HG03025 (cell line): ENCODE data around the gene CD33.
"Not testable (repeated sequence)": the region's sequence is repeated elsewhere in the genome, so short reads cannot be mapped to it uniquely, and the experiment has no call there.

Experiments used
- ATAC-seq: cut with Tn5 transposase; IDR thresholded peaks from one replicate; pipeline ENCODE4 v1.9.1; 2021; ENCODE audit warnings: mild to moderate bottlenecking, moderate library complexity; ENCODE audit not compliant: unreplicated experiment, low FRiP score

The CD33 gene

DNA sequence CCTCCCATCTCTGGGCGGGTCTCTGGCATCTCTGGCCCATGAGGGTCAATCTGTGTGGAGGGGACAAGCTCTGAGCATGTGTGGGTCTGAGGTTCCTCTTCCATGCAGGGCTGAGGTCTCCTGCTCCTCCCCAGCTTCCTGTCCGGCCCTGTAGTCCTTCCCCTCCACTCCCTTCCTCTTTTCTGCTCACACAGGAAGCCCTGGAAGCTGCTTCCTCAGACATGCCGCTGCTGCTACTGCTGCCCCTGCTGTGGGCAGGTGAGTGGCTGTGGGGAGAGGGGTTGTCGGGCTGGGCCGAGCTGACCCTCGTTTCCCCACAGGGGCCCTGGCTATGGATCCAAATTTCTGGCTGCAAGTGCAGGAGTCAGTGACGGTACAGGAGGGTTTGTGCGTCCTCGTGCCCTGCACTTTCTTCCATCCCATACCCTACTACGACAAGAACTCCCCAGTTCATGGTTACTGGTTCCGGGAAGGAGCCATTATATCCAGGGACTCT is at the start of gene CD33:
Gene CD33 (plus strand): TSS at position 183 of the 496 bp plus-strand sequence. CDS start 39 bp downstream, at position 222.
- ATAC-seq, result not testable (repeated sequence)

DNA sequence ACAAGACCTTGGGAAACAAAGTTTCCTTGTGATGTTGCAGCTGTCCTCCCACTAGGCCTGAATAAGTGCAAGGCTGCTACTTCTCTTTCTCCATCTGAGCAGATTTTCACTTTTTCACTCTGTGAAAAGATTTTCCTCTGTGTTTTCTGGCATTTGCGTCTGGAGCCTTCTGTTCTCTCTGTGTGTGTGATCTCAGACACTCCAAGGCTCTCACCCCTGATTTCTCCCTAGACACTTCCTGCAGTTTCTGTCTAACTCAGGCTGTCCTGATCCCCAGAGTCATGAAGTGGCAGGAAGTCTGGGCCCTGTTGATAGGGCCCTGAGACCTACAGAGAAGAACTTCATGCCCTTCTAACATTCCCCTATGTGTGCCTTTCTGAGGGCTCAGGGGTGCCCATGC is 45.6 kb upstream of the CD33 start:
- no peak for ATAC-seq

DNA sequence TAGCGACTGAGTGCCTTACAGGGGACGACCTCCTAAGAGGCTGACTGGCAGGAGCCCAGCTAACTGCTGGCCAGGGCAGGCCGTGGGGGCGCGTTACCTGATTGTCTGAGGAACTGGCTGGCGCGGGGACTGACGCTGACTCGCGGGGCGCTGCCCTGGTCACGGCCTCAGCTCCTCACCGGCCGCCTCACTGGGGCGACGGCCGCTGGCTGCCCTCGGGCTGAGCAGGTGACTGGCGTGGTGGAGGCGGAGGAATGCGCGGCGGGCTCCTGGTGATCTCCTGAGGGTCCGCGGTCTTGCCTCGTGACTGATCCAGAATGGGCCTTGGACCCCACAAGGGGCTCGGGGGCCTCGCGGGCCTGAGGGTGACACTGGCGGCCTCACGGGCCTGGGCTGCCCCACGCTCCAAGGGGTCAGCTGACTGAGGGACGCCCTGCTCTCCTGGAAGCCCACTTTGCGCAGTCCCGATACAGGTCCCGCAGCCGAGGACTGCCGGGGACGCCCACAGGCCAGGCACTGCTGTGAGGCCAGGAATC is 43.4 kb upstream of the CD33 start:
- ATAC-seq, result no peak

DNA sequence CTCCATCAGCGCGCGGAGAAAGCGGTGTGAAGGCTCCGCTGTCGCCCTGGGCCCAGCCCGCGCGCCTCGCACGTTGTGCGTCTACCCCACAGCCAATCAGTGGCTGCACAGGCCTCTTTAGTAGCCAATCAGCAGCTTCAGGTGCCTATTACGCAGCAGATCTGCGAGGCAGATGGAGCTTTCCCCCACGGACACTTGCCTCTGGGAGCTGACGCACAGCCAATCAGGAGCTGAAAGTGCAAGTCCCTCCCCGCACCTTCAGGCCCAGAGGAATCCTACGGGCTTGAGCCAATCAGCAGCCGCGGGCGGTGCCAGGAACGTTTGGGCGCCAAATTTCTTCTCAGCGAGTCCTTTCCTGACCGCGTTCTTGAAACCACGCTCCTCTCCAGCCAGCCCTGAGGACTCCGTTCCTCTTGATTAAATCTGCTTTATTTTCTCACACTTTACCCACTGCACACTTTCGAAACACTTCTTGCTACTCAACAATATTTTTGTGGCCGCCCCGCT is 42.9 kb upstream of the CD33 start:
- ATAC-seq, result no peak

DNA sequence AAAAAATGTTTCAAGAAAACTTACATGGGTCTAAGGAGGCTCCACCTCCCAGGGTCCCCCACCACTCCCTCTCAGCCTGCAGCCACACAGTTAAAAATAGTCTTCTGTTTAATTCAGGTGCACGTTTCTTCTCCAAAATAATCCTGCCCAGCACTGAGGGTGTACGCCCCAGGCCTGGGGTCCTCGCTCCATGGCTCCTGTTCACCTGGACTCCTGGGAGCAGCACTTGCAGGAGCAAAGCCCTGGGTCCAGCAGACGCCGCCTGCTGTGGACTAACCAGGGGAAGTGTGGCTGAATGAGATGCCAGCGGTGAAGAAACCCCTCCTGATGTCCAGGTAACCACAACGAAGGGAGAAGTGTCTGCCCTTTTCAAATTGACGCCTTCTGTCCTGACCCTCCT is 41.3 kb upstream of the CD33 start:
- ATAC-seq, result no peak

DNA sequence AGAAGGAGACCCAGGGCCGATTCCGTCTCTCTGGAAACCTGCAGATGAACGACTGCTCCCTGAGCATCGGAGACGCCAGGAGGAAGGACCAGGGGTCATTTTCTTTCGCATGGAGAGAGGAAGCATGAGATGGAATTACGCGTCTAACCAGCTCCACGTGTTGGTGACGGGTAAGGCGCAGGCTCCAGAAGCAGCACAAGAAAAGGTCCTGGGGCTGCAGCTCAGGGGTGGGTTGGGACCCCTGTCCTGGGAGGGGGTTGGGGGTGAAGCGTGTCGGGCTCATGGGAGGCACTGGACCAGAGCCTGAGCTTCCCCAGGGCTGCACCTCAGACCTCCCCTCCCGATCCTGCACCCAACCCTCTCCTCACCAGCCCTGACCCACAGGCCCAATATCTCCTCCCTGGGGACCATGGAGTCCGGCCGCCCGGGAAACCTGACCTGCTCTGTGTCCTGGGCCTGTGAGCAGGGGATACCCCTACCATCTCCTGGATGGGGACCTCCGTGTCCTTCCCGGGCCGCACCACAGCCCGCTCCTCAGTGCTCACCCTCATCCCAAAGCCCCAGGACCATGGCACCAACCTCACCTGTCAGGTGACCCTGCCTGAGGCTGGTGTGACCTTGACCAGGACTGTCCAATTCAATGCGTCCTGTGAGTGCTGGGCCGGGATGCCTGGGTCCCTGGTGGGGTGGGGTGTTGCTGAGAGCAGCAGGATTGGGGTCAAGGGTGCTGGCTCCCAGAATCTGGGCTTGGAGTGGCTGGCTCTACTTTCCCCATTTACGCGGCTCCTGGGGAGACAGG is 39.6 kb upstream of the CD33 start:
- ATAC-seq, result no peak

DNA sequence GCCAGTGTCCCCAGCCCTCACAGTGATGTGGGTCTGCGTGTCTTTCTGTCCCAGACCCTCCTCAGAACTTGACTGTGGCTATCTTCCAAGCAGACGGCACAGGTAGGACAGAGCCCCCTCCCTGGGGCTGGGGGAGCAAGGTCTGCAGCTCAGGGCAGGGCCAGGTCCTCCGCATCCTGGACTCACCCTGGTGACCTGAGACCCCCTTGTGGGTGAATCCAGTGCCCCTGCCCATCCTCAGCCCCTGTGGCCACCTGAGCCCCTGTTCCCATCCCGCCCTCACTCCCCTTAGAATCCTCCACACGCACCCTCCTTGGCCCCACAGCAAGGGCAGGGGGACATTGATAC is 39.0 kb upstream of the CD33 start:
- no peak for ATAC-seq

DNA sequence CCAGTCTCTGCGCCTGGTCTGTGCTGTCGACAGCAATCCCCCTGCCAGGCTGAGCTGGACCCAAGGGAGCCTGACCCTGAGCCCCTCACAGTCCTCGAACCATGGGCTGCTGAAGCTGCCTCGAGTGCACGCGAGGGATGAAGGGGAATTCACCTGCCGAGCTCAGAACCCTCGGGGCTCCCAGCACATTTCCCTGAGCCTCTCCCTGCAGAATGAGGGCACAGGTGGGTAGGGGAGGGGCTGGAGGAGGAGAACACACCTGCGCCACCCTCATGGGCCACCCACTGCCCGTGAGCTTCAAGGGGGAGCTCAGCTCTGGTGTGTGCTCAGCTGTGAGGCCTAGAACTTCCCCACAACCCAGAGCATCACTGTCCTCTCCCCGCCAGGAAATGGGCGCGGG is 38.6 kb upstream of the CD33 start:
- no peak for ATAC-seq

DNA sequence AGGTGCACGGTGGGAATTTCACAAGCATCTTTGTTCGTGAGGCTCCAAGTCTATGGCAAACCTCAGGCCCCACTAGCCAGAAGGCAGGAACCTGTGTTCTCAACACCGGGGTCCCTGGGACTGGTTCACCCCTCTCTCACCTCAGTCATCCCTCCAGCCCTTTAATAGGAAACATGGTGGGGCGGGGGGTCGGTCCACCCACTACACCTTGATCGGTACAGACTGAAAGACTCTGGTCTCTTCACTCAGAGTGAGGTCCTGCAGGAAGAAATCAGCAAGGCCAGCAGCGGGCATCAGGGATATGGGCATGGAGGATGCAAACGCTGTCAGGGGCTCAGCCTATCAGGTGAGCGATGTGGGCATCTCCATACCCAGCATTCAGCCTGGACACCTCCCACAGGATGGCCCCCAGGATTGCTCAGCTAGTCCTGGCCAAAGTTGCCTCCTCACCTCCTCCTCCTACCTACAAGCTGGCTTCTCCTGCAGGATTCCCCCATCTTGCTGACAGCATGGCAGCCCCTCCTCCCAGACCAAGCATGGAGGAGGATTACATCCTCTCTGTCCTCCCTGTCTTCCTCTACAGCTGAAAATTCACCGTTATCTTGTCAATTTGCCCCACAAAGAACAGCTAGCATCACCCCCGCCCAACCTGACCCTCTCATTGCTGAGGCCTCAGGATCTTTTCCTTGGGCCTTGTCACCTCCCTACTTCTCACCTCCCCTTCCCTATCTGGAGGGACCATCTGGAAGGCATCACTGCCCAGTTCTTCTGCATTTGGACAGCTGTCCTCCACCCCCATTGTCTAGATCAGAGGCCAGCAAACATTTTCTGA is 37.3 kb upstream of the CD33 start:
- no peak for ATAC-seq

DNA sequence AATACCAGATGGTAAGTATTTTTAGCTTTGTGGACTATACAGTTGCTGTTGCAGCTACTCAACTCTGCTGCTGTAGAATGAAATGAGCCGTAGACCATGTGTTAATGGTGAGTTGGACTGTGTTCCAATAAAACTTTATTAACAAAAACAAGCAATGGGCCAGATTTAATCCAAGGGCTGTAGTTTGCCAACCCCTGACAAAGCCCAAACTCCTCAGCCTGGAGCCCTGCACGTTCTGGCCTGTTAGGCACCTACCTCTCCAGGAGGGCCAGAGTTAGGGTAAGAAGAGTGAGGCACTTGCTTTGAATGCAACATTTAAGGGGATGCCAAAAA is 36.7 kb upstream of the CD33 start:
- no peak for ATAC-seq

DNA sequence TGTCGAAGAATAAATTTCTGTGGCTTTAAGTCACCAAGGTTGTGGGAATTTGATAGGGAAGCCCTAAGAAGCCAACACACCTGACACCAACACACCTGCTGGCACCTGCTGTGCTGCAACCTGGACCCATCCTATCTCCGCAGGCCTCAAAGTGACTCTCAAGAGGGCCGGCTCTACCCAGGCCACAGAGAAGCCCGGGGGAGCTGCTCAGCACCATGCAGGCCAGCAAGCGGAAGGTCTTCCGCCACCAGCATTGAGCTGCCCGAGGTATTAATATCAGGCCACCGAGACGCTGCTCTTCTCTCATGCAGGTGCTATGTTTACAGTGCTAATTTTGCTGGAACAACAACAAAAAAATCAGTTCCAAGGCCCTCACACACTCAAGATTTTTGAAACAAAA is 32.2 kb upstream of the CD33 start:
- ATAC-seq, result no peak

DNA sequence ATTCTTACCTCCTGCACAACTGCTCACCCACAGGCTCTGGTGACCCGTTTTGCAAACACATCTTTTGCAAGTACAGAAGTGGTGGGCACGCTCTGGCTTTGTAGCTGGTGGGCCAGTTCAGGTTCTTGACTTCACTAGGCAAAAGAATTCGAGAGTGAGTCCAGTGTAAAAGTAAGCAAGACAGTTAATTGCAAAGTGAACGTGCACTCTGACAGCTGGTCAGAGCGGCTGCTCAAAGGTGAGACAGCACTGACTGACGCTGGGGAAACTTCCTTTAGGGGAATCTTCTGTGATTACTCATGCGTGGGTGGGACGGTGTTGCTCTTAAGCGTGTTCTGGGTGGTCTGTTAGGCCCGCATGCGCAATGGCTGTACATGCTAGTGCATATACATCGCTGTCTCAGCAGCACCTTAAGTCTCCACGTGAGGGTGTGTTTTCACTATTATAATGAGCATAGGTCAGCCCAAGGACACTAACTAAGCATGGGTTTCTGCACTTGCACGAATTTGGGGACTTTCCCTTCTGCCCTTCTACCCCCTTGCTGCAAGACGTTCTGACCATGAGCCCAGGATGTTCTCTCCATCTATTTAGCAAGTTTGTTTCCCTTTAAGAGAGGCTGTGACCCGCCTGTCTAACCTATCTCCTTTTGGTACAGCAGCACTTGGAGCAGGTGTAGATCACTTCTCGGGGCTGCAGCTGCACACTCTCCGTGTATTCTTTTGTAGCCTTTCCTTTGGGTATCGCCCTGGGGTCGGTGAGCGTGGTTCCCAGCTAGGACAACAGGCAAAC is 30.2 kb upstream of the CD33 start:
- no peak for ATAC-seq

DNA sequence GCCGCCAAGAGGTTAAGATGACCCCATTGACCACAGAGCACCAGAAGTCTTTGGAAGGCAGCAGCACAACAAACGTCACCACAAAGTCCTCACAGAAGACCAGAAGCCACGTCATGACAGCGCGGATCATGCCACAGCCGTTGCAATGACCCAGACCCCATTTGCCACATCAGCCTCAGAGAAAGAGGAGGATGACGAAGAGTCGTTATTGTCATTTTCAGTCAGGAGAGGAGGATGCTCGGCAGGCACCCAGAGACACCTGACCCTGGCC is 29.6 kb upstream of the CD33 start:
- ATAC-seq, result no peak

DNA sequence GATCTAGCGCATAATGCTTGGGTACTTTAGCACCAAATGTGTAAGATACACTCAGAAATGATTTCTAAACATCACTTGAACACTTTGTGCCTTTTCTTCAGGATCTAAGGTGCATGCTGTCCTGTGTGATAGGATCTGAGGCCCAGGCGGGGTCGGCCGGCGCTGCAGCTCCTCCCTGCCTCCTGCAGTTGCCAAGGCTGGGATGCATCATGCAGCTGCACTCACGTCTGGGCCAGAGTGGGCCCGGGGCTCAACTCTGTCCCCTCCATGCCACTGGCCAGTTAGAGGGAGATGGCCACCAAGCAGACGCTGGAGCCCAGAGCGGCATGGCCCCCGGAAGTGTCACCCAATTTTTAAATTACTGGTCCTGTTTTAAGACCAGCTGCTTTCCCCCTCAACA is 29.3 kb upstream of the CD33 start:
- ATAC-seq, result no peak

DNA sequence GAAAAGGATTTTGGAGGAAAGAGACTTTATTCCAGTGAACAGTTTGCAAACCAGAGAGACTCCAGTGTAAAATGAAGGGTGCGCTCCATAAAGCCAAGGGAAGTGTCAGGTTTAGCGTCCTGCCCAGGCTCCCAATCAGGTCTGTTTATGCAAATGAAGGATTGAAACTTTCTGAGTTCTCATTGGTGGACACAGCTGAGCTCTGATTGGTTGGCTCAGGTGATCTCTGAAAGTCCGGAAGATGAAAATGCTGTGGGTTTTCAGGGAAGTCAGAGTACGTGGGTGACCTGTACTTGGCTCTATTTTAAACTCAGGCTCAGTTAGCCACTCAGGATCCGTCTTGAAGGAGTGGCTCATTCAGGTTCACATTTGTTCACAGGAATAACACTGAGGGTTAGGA is 28.7 kb upstream of the CD33 start:
- ATAC-seq, result no peak

DNA sequence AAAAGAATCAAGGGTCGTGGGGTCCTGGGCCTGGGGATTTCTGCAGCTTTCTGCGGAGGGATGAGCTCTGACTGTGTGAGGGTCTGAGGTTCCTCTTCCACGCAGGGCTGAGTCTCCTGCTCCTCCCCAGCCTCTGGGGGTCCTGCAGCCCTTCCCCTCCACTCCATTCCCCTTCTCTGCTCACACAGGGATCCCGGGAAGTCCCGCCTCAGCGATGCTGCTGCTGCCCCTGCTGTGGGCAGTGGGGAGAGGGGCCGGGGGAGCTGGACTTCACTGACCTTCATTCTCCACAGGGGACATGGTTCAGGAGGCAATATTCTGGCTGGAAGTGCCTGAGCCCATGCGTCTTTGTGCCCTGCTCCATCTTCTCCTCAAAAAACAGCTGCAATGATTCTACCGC is 26.2 kb upstream of the CD33 start:
- ATAC-seq, result no peak

DNA sequence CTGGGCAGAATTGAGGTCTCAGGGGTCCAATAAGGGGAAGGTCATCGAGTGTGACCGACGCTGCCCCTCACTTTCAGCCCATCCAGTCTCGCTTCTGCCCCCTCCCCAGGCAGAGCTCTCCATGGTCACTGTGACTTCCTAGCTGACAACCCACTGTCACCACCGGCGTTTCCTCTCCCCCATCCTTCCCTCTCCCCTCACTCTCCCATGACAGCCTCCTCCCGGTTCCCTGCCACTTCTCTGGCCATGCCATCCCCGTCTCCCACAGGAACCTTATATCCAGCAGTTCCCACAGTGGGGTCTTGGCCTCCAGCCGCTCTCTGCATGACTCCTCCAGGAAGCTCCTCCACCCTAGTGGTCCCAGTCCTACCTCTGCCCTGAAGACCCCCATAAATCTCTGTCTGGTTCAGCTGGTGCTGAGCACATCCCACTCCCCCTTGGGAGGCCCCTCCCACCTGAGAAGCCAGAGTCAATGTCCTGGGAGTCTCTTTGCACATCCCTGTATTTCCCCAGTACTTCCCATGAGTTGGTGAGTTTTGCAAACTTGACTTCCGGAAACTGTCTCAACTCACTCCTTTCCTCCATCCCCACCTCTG is 24.7 kb upstream of the CD33 start:
- ATAC-seq, result no peak

DNA sequence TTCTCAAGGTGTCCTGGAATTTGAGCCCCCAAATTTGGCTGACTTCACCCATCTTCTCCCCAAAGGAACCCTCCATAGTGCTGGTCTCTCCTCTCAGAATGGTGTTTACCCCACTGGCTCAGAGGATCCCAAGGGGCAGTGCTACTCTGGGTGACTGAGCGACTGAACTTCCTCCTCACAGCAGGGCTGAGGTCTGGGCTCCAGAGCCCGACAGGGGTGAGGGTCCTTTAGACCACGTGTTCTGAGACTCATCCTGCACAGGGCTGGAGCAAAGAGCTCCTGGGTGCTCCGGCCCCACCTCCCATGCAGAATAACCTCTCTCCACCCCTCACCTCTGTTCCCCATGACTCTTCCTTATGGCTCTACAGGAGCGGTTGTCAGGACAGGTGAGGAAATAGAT is 23.2 kb upstream of the CD33 start:
- ATAC-seq, result no peak

DNA sequence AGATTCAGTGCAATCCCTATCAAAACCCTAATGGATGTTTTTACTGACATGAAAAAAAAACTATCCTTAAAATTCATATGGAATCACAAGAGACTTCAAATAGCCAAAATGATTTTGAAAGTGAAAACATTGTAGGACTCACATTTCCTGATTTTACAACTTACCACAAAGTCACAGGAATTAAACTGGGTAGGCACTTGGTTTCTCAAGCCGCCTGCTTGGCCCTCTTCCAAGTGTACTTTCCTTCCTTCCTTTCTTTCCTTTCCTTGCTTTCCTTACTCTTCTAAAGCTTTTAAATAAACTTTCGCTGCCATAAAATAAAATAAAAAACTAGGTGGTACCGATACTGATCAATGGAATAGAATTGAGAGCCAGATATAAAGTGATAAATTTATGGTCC is 21.0 kb upstream of the CD33 start:
- no peak for ATAC-seq

DNA sequence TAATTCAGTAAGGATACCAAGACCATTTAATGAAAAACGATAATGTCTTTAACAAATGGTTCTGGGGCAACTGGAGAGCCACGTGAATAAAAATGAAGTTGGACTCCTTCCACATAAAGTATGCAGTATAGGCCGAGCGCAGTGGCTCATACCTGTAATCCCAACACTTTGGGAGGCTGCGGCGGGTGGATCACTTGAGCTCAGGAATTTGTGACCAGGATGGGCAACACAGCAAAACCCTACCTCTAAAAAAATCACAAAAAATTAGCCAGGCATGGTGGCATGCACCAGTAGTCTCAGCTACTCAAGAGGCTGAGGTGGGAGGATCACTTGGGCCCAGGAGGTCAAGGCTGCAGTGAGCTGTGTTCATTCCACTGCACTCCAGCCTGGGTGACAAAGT is 20.6 kb upstream of the CD33 start:
- no peak for ATAC-seq

DNA sequence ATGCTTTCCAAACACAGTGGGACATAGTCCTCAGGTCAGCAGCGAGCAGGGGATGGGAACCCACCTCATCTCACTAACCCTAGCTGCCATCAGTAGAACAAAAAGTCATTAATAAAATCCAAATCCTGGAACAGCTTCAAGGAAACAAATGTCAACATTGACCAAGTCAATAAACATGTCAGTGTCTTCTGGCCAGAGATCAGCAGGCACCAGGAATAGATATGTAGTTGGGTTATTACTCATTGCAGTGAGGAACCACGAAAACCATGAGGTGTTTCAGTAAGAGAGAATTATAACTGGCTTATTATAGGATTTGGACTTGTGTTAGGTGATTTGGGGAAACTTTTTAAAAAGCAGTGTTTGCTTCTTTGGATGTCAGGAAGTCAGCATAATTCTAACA is 17.1 kb upstream of the CD33 start:
- ATAC-seq, result no peak
